Fibroblast of mammary gland (primary cell): Measurements from ENCODE around the gene ARHGAP18.

ENCODE experiments used
- DNase-seq: peaks from one replicate; pipeline ENCODE4 v3.0.0-alpha.2; 2010; ENCODE audit warnings: low read depth
- H3K4me3 ChIP-seq: 2 replicates; pipeline ENCODE4 v1.5.1; 2011; ENCODE audit warnings: low read depth, mild to moderate bottlenecking, low read length, moderate library complexity; ENCODE audit not compliant: control insufficient read depth
- TF ChIP-seq, protein P1 (sequence below): conservative IDR thresholded peaks from 2 replicates; pipeline ENCODE4 v1.5.1; 2011; ENCODE audit warnings: low read depth, low read length, inconsistent platforms; ENCODE audit not compliant: control insufficient read depth, insufficient read depth

Gene ARHGAP18

DNA sequence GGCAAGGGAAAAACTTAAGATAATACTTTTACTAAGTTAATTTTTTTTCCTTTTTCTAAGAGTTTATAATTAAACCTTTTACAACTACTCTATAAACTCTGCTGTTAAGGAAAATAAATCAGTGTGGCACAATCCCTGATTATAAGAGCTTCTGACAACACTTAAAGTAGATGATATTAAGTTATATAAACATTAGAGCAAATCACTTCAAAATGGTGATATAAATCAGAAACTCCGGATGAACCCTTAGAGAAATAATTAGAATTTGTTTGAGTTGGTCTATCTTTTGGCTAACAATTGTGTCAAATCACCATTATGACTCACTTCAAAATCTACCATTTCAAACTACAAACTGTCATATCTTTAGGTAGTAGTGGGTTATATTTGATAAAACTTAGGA lies 104.9 kb downstream of the ARHGAP18 start:
- H3K4me3 ChIP-seq, result no peak overlapping the region
- TF ChIP-seq, protein P1, sequence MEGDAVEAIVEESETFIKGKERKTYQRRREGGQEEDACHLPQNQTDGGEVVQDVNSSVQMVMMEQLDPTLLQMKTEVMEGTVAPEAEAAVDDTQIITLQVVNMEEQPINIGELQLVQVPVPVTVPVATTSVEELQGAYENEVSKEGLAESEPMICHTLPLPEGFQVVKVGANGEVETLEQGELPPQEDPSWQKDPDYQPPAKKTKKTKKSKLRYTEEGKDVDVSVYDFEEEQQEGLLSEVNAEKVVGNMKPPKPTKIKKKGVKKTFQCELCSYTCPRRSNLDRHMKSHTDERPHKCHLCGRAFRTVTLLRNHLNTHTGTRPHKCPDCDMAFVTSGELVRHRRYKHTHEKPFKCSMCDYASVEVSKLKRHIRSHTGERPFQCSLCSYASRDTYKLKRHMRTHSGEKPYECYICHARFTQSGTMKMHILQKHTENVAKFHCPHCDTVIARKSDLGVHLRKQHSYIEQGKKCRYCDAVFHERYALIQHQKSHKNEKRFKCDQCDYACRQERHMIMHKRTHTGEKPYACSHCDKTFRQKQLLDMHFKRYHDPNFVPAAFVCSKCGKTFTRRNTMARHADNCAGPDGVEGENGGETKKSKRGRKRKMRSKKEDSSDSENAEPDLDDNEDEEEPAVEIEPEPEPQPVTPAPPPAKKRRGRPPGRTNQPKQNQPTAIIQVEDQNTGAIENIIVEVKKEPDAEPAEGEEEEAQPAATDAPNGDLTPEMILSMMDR, result no peak
- no peak for DNase-seq

DNA sequence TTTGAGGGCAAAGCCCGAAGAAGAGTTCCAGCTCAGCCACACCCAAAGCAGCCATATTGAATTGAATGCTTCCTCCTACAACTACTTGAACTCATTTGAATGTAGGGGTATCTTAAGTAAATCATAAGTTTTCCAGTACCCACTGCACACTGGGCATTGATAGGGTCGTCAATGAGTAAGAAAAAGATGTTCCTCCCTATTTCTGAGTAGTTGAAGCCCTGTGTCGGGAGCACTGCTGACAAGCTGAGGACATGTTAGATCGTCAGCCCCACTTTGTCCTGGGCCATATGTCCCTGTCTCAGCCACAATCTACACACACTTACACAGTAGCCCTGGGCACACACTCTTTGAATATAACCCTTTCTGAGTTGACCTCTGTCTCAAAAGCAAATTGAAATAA lies 105.7 kb downstream of the ARHGAP18 start:
- no peak overlapping the region for H3K4me3 ChIP-seq
- no peak for DNase-seq
- TF ChIP-seq, protein P1, result no peak

DNA sequence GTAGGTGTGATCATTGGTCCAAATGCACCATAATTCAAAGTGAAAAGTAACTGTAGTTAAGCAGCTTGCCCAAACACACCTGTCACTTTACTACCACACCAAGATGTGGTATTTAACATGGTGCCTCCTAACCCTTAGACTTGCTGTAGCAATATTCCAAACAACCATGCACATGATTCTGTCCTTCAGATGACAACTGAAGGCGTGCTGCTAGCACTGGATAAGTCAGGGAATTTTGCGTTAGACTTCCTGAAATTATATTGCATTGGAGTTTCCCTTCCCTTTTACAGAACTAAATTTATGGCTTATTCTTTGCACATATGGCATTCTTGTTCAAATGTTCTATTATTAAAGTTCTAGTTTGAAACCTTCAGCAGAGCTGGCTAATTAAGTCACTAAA lies 106.2 kb downstream of the ARHGAP18 start:
- no peak overlapping the region for H3K4me3 ChIP-seq
- DNase-seq, result no peak
- TF ChIP-seq, protein P1, result no peak

DNA sequence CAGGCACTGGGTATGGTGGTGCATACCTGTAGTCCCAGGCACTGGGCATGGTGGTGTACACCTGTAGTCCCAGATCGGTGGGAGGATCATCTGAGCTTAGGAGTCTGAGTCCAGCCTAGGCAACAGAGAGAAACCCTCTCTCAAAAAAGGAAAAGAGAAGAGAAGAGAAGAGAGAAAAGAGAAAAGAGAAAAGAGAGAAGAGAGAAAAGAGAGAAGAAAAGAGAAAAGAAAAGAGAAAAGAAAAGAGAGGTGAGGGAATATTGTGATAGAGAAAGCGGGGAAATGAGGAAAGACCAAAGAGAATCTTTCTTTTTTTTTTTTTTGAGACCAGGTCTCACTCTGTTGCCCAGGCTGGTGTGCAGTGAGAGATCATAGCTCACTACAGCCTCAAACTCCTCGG lies 108.7 kb downstream of the ARHGAP18 start:
- H3K4me3 ChIP-seq, result no peak overlapping the region
- DNase-seq, result no peak
- TF ChIP-seq, protein P1, result no peak

DNA sequence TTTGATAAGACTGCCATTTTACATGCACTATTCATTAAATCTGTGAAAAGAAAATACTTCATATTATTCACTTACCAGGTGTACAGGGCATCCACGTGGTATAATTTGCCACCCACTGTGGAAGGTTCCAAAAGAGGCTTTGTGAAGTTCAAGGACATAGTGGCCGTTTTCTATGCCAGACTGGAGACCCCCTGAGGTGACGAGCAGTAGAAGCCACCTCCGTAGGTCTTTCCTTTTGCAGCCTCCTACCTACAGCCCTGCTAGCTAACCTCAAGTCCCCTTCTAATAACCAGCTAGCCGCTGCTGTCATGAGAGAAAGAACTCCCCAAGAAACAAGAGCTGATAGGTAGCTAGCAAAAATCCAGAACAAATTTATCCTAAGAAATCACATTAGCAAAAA lies 110.5 kb downstream of the ARHGAP18 start:
- TF ChIP-seq, protein P1, result no peak
- no peak for DNase-seq
- no peak overlapping the region for H3K4me3 ChIP-seq

DNA sequence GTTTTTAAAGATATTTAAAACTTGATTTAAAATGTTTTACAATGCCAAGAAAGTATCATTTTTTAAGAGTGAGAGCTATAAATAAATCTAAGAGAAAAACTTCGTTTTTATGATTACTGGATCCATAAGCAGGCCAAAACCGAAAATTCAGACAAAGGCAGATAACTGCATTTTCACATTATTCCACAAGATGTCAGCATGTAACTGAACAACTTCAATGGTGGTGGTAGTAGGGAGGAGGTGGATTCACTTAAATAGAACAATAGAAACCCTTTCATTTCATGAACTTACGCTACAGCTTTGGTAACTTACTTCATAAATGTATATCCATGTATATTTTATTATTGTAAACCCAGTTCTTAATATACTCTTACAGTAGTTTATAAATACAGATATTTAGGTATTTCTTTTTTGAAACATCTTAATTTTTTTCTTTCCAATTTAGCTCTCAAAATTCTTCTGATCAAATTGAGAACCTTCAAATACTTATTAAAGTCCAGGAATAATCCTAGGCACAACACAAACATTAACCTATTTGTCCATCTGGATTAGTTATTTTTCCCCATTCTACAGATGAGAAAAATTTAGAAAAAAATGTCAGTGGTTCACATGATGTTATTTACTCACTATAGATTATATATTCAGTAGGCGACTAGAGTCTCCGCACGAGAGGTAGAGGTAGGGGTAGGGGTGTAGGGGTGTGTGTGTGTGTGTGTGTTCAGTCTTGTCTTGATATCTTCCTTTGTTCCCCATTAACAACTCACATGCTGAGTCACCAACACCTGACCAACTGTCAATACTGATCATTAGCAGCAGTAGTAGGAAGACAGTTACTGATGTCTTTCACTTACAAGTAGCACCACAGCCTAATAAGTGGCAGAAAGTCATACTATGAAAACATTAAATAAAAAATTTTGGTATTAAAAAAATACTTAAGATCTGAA lies 111.5 kb downstream of the ARHGAP18 start:
- TF ChIP-seq, protein P1, result peak; percentile 77
- H3K4me3 ChIP-seq, result no peak overlapping the region
- peak; percentile 85 for DNase-seq
